Measurements from ENCODE around the gene BTG2.
A peak's percentile ranks its signal among the peaks of the same experiment; 100 is the strongest.

Gene BTG2

DNA sequence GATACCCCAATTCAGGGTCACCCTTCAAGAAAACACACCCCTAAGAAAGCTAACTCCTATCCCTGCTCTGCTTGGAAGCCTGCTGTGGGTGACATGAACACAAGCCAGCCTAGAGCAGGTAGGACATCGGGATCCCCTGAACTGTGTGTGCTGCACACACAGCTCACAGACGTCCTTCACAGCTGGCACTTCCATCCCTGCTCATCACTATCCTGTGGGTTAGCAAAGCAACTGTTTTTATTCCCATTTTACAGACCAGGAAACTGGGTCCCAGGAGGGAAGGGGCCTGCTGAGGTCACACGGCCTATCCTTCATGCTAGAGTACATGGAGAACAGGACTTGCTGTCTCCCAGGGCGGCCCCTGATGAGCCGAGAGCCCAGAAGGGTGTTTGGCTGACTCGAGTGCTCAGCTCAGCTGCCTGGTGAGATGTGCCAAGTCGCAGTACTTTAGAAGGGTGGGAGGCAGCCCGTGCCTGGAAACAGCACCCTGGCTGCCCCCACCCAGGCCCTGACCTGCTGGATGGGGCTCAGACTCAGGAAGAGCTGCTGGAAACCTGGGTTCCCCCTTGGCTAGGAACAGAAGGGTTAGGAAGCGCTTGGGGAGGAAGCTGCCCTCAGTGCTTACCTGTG, 28.3 kb upstream of the BTG2 start:
- no peak for DNase-seq (ENCODE audit: low read depth)

DNA sequence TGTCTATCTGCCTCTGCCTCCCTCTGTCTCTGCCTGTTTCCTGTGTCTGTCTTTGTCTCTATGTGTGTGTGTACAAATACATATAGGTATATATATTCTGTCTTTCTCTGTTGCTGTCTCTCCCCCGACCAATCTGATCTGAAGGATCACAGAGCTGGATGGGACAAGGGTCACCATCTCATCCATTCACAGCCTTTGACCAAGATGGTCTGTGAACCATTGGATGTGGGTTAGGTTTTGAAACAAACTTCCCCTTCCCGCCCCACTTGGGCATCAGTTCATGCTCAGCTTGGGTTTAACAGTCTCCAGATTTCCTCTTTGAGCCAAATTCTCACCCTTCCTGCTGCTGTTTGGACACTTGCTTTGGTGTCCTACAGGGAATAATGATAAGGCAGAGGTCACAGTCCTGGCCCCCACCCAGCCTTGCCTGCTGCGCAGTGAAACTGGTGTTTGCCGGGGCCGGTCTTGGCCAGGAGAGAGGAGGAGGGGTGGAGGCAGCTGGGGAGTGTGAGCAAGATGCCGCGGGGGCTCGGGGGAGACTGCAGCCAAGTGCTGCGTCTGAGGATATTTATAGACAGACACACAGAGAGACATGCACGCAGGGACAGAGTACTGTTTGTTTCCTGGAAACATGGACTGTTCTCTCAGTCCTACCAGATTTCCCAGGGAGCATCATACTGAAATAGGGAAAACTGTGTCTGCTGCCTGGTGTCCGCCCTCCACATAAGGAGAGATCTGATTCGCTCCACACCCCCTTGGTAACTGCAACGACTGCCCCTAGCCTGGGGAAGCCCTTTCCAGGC, 27.0 kb upstream of the BTG2 start:
- DNase-seq (ENCODE audit: low read depth) = no peak

DNA sequence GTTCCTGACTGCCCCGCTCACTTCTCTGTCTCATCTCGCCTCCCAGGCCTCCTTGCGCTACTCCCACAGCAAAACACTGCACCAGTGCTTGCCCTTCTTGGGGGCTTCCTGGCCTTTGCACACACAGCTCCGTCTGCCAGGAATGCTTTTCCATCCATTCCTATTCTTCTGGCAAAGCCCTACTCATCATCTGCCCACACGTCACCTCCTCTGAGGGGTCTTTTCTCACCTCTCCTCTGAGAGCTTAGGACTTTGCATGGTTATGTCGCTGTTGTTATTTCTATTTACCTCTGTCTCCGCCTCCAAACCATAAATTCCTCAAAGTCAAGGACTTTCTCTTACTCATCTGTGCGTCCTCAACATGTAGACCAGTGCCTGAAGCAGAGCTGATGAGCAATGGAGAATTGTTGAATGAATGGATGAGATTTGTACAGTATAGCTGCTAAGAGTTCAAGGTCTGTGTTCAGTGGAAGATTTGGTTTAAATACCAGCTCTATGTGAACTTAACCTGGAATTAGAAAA, 26.4 kb upstream of the BTG2 start:
- no peak for DNase-seq (ENCODE audit: low read depth)

GRCh38 chr1:203280061-203280460, 25.3 kb upstream of the BTG2 start:
- DNase-seq (ENCODE audit: low read depth) = no peak

GRCh38 chr1:203281033-203281432, 24.3 kb upstream of the BTG2 start:
- no peak for DNase-seq (ENCODE audit: low read depth)

GRCh38 chr1:203281851-203282661, 23.3 kb upstream of the BTG2 start:
- DNase-seq (ENCODE audit: low read depth) = no peak

DNA sequence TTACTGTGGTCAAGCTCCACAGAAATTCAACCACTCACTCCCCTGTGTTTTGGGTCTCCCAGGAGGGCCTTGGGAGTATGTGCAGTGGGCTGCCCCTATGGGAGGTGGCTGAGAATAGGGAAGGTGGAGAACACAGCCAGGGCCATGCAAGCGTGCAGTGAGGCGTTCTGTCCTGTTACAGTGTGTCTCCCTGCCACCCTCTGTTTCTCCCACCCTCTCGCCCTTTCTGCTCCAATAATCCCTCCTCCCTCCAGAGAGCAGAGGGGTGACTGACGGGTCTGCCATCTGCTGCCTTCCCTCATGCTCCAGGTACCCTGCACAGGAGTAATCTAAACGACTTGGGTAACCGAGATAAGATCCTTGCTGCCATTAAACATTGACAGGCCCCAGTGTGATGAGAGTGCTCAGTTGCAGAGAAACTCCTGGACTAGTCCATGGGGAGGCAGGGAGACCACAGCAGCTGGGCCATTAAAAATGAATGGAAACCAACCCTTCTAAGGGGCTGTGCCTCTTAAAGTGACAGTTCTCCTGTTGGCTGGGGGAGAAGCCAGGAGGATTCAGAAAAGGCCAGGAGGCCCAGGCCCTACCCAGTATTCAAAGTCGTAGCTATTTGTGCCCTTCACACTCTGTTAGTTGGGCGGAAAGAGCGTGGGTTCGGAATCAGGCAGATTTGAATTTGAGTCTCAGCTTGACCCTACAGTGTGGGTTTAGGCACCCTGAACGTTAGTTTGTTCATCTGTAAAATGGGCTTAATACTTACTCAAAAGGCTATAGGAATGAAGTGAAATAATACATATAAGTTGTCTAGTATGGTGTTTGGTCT, 22.4 kb upstream of the BTG2 start:
- DNase-seq (ENCODE audit: low read depth) = no peak

GRCh38 chr1:203283597-203283996, 21.7 kb upstream of the BTG2 start:
- no peak for DNase-seq (ENCODE audit: low read depth)

- DNase-seq (ENCODE audit: low read depth) = no peak
These were observed 20.8 kb upstream of the BTG2 start for GRCh38 chr1:203284411-203285123.

GRCh38 chr1:203286161-203286984, 18.9 kb upstream of the BTG2 start:
- no peak for DNase-seq (ENCODE audit: low read depth)

DNA sequence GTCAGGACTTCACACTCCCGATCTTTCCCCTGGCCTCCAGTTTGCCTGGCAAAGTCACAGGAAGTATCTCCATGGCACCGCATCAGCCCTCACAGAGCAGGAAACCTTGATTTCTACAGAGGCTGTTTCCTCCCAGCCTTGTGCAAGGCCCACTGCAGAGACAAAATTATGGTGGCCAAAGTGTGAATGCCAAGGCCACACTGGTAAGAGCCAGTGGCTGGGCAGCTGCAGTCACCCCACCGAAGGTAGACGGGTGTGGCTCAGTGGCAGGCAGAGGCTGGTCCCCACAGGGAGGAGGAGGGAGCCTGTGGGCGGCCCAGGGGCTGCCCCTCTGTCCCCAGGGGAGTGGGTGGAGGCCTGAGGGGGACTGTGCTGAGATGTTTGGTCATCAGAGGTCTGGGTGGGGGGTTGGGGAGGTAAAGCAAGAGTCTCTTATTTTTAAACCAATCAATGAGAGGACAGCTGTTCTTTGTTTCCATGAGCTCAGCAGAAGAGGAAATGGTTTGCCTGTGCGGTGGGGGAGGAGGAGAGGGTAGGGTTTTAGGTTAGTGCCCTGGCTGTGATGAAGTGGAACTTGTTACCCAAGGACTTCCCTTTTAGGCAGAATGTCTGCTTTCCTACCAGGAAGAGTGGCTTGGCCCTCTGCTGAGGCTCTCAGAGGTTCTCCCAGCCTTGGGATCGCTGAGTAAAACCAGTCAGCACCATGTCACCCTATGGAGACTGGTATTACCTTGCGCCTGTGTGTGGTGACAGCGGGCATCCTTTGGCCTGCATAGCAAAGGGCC, 18.0 kb upstream of the BTG2 start:
- peak; percentile 54 for DNase-seq (ENCODE audit: low read depth)

DNA sequence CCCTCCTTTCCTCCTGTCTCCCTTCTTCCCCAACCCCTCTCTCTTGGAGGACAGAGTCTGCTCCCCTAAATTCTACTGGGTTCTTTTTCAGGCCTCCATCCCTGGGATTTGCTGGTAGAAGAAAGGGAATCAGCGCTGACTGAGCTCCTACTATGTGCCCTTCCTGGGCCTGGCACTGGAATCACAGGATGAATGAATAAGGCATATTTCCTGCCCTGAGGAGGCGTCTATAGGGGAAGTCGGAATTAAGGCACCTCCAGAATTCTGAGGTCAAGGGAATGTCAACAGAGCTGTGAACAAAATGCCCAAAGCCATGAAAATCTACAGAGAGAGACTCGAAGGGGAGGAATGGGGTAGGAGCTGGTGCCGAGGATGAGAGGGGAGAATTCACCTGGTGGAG, 17.4 kb upstream of the BTG2 start:
- DNase-seq (ENCODE audit: low read depth) = no peak

DNA sequence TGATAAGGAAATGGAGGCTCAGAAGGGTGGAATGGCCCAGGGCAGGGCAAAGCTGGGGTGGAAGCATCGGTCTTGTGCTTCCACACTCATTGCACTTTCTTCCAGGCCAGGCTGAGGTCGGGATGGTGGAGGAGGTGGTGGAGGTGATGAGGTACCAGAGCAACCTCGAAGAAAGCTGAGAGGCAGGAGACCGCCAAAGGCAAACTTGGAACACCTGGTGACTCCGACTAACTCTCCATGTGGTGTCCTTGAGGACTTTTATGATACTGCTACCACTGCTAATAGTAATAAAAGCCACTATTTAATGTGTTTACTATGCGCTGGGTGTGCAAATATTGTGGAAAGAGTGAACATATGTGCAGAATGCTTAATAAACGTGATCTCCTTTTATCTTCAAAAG, 16.9 kb upstream of the BTG2 start:
- no peak for DNase-seq (ENCODE audit: low read depth)

DNA sequence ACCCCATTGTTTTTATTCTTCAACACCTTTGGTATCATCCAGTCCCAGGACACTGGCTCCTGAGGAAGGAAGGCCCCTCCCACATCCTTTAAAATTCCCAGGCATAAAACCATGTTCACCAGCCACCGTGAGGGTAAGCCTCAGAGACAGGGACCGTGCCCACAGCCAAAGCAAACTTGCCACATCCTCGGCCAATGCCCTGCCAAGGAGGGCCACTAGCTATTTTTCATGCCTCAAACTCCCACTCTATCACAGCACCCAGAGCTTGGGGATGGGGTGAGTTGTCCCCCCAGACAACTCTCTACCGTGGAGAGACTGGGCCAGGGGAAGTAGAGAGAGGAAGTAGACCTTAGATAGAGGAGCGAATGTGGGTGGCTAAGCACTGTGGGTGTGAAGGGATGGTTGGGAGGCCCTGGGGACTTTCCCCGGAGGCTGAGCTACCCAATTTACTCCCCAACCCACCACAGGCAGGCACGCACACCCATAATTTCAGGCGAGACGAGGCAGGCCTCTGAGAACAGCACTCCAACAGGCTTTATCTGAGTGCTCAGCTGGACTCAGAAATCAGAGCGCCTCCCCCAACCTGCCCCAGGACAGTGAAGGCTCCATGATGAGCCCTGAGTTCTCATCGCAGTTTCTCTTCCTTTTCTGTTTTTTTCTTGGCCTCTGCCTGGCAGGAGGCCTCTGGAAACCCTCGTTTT, 15.9 kb upstream of the BTG2 start:
- peak; percentile 85 for DNase-seq (ENCODE audit: low read depth)

DNA sequence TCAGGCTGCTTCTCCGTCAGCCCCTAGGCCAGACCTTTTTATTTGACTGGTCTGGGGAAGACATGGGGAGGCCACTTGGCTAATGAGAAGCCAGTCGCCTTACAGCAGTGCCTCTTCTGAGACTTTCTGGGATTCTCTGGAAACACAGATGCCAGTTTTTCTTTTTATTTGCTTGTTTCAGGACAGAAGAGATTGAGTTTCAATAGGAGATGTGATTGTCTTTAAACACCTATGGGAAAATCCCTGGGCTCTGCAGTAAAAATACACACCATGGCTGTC, 15.4 kb upstream of the BTG2 start:
- DNase-seq (ENCODE audit: low read depth) = no peak

GRCh38 chr1:203290261-203291089, 14.8 kb upstream of the BTG2 start:
- DNase-seq (ENCODE audit: low read depth) = peak; percentile 97

DNA sequence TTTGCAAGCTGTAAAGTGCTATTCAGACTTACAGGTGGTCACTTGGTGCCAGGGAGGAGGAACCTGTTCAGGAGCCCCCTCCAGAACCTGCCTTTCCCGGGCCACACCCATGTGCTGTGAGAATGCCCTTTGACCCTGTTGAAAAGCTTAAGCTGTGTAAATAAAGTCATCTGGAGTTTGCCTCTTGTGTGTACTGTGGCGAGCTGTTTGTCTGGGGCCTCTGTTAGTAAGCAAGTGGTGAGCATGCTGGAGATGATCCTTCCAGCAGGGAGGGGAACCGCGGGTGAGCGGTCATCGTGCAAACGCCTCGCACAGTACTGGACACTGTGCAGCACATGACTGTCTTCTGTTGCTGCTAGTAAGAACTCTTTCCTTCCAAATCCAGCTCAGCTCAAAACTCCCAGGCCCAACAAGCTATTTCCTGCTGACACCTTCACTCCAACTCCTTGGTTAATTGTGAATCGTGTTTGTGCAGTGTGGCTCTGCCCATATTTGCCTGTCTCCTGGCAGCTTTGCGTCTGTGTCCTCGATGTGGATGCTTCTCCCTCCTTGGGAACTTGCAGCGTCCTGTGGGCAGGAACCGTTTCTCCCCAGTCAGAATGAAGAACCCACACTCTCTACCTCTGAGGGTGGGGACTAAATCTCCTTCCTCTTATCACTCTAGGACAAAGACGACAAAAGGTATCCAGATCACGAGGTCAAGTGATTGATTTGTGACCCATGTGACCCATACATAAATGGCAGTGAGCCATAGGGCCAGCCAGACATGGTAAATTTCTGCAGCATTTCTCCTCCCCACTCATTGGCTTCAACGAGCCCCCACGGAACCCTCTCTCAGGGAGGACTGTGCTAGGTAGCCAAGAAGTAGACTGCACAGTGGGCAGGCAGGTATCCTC, 13.9 kb upstream of the BTG2 start:
- DNase-seq (ENCODE audit: low read depth) = no peak
